Activated naive CD8-positive, alpha-beta T cell treated with anti-CD3 and anti-CD28 coated beads, Interleukin-2, amount 10 ng/mL, durations not matched to agents 7 days and 5 days (primary cell): ENCODE results near the gene POLR2F. TPM values are rescaled to one million over a fixed set of nuclear protein-coding genes. Genes with fewer than 3 reads are reported as not detected.
"Not testable (repeated sequence)": the region's sequence is repeated elsewhere in the genome, so short reads cannot be mapped to it uniquely, and the experiment has no call there.

ENCODE experiments used
- ATAC-seq: fragments of 150-1000 bp; cut with Tn5 transposase; one replicate; pipeline ENCODE4 v1.10.0; 2021; ENCODE audit warnings: low read depth, moderate library complexity
- POLR2A ChIA-PET: fragments of 350-600 bp; sonication (Branson Sonifier 250); formaldehyde crosslinking; loops from one replicate; lab custom pipeline; 2021; ENCODE audit warnings: antibody characterized with exemption; lab: Charles Lee
- DNase-seq: peaks from one replicate; pipeline ENCODE4 v3.0.0; 2021
- H3K27ac Mint-ChIP-seq: one replicate; pipeline ENCODE4 v1.8.0; 2022; ENCODE audit warnings: mild to moderate bottlenecking, mixed read lengths
- H3K27me3 Mint-ChIP-seq: one replicate; pipeline ENCODE4 v1.8.0; 2022; ENCODE audit warnings: mild to moderate bottlenecking, moderate library complexity, mixed read lengths
- H3K36me3 Mint-ChIP-seq: one replicate; pipeline ENCODE4 v1.8.0; 2021; ENCODE audit warnings: mild to moderate bottlenecking, mixed read lengths
- H3K4me1 Mint-ChIP-seq: one replicate; pipeline ENCODE4 v1.8.0; 2021; ENCODE audit warnings: mixed read lengths
- H3K4me3 Mint-ChIP-seq: one replicate; pipeline ENCODE4 v1.8.0; 2022; ENCODE audit warnings: mild to moderate bottlenecking, moderate library complexity, mixed read lengths
- H3K9me3 Mint-ChIP-seq: one replicate; pipeline ENCODE4 v1.8.0; 2021; ENCODE audit warnings: mixed read lengths
- total RNA-seq, 2 experiments: library from RNA; stranded (reverse); gene quantifications; one replicate each; pipeline ENCODE4 v1.2.3, GENCODE V29; 2021

The POLR2F gene
- total RNA-seq, 2 experiments from 2014 or later = 60.2 to 61.4 TPM

DNA sequence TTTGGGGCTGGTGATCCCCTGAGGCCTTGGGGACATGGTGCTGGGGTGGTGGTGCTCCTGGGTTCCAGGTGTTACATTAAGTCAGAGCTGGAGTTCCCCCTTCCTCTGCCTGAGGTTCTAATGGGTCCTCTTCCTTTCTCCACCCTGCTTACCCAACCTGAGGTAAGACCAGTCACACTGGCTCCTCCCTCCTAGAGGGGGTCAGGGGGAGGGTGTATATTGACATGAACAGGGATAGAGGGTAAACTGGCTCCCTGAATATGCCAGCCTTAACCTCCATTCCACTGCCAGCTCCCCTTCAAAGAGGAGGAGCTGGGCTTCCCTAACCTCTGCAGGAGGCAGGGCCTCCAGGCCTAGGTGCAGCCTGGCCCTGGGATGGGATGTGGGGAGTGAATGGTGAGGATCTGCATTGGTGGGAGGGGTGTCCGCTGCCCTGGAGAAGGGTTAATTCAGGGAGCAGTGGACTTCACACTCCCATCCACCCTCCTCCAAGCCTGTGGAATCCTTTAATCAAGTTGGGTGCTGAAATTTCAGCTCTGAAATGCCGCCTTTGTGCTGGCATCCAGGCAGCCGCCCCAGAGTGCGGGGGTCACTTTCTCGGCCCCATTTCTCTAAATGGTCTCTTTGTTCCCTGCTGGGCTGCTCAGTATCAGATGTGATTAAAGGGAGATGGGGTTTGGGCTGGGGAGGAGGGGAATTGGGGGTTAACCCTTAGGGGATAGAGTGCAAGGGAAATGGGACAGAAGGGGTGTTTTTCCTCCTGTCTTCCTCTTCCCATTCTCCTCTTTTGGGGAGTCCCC lies 15.2 kb downstream of the POLR2F start:
- Mint-ChIP-seq H3K36me3 (peaks cover 9% of the 10 kb centered on the region), H3K4me3 (no peak overlapping the region), H3K27me3 (no peaks in the 10 kb centered on the region), H3K4me1 (peaks cover 4% of the 10 kb centered on the region), H3K27ac (no peak overlapping the region), H3K9me3 (no peaks in the 10 kb centered on the region)
- DNase-seq (no peak), ATAC-seq (no peak)
- POLR2A ChIA-PET = no interaction called here

DNA sequence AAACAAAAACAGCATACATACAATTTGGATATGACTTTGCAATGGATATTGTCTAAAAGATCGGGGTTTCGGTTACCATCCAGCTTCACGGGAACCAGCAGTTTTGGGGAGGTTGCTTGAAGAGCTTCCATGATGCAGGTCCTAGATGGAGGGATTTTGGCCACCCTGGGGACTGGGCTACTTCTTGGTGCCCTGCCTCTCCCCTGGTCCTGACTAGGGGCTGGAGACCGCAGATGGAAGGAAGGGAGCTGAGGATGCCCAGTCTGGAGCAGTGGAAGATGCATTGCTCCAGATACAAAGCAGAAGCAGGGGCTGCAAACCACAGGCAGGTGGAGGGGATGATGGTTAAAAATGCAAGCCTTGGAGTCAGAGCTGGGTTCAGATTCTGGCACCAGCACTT lies 17.4 kb downstream of the POLR2F start:
- no peak for DNase-seq
- Mint-ChIP-seq H3K27me3 (no peaks in the 10 kb centered on the region), H3K9me3 (no peaks in the 10 kb centered on the region), H3K4me3 (no peak overlapping the region), H3K36me3 (peaks cover 9% of the 10 kb centered on the region), H3K4me1 (peaks cover 3% of the 10 kb centered on the region), H3K27ac (no peak overlapping the region)
- no peak for ATAC-seq
- POLR2A ChIA-PET = interaction anchor here (0.7 to 1.1 kb wide), 2 partner anchors 21 to 22 kb away, joined by 3 read pairs; no protein-coding TSS in a partner anchor

DNA sequence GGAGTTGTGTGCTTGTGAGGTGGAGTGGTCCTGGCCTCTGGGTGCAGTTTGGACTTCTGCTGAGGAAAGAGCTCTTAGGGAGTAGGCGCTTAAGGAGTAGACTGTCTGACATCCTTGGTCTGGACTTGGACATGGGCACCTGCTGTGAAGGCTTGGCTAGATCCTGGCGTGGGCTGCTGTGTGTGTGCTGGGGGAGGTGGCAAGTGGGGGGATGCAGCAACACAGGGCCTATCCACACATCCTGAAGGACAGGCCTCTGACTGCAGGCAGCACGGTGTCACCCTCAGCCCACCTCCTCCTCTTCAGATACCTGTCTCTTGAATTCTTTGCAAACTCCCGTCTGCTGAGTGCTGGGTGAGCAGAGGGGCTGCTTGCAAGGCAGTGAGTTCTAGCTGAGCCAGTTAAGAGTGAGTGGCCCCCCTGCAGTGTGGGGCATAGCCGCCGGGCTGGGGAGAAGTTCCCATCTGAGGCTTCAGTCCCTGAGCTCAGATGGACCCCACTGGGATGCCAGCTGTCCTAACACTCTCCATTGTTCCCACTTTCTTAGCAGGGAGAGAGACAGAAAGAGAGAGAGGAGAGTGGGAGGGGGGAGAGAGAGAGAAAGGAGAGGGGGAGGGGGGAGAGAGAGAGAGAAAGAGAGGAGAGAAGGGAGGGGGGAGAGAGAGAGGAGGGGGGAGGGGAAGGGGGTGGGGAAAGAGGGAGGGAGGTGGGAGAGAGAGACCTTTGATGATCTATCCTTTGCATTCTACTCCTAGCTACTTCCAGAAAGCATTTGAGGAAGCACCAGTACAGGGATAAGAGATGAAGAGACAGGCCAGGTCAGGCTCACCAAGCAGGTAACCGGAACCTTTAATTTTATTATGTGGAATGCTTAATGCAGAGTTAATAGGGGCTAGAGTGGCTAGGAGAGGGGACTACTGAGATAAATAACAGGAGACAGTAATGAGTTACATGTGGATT lies 18.3 kb downstream of the POLR2F start:
- Mint-ChIP-seq H3K36me3 (peaks cover 10% of the 10 kb centered on the region), H3K9me3 (no peaks in the 10 kb centered on the region), H3K4me3 (no peak overlapping the region), H3K27ac (no peak overlapping the region), H3K27me3 (no peaks in the 10 kb centered on the region), H3K4me1 (peaks cover 2% of the 10 kb centered on the region)
- POLR2A ChIA-PET = interaction anchor here (1.1 kb wide), 1 partner anchor 22 kb away, joined by 3 read pairs; no protein-coding TSS in a partner anchor
- ATAC-seq (no peak), DNase-seq (no peak)

DNA sequence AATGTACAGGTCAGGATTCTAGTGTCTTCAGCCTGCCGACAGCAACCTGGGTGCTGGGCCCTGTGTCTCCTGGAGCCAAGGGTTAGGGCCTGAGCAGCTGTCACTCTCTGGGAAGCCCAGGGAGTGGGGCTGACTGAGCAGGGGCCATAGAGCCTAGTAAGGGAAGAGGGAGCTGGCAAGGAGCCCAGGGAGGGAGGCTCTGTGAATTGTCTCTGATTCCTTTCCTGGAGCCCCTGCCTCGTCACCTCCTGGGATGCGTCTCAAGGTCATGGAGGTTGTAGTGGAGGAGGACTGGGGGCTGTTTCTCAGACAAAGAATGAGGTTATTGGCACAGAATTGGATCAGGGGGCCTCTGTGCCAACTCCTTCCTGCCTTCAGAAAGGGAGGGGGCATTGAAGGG lies 19.0 kb downstream of the POLR2F start:
- H3K27me3 Mint-ChIP-seq = no peaks in the 10 kb centered on the region
- no peak for DNase-seq
- no peak for ATAC-seq
- H3K36me3 Mint-ChIP-seq = peaks cover 9% of the 10 kb centered on the region
- no peak overlapping the region for H3K27ac Mint-ChIP-seq
- no peaks in the 10 kb centered on the region for H3K9me3 Mint-ChIP-seq
- no peak overlapping the region for H3K4me3 Mint-ChIP-seq
- POLR2A ChIA-PET = no interaction called here
- H3K4me1 Mint-ChIP-seq = peaks cover under 1% of the 10 kb centered on the region

DNA sequence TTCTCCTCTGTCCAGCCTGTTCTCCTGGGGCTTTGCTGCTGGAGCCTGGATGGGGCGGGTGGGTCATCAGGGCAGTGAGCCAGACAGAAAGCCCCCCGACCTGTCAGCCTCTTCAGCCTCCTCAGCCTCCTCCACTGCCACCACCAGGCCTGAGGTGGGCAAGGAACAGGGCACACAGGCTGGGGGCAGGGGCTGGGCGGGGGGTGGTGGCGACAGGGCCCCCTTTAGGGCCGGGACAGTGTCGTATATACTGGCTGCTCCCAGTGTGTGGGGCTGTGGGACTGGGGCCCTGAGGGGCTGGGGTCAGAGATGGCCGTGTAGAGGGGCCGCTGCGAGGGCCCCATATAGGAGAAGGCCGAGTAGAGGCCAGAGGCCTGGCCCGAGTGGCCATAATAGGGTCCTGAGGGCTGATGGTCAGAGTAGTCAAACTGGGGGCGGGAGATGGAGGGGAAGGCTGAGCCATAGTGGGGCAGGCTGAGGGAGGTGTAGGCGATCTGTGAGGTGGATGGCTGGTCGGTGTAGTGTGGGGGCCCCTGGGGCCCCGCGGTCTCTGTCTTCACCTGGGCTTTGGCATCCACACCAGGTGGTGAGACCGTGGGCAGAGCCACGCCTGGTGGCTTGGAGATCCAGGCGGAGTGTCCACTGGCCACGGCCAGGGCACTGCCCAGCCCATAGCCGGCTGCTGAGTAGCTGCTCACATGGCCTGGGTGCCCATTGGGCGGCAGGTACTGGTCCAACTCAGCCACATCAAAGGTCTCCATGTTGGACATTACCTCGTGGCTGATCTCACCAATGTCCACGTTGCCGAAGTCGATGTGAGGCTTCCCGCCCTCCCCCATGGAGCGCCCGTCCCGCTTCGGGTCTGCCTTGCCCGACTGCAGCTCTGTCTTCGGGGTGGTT lies 20.0 kb downstream of the POLR2F start:
- DNase-seq = no peak
- Mint-ChIP-seq H3K27me3 (no peaks in the 10 kb centered on the region), H3K4me3 (no peak overlapping the region), H3K4me1 (no peaks in the 10 kb centered on the region), H3K27ac (no peak overlapping the region), H3K9me3 (no peaks in the 10 kb centered on the region), H3K36me3 (peaks cover 9% of the 10 kb centered on the region)
- POLR2A ChIA-PET = no interaction called here
- ATAC-seq = no peak

DNA sequence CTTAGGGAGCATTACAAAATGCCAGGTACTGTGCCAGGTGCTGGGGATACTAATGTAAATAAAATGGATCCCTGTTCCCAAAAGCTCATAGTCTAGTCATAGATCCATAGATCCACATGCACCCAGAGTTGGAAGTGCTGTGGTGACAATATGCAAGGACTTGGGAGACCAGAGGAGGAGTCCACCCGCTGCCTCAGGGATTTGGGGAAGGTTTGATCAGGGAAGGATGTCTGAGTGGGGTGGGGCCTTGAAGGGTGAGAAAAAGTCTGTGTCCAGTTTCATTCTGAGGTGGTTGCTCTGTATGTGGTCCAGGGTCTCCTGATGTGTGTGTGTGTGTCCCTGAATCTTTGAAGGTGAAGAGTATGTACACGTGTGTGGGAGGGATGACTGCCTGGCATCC lies 21.7 kb downstream of the POLR2F start:
- H3K4me3 Mint-ChIP-seq = no peak overlapping the region
- no peak overlapping the region for H3K27ac Mint-ChIP-seq
- no peaks in the 10 kb centered on the region for H3K27me3 Mint-ChIP-seq
- ATAC-seq (no peak), DNase-seq (no peak)
- POLR2A ChIA-PET = no interaction called here
- peaks cover 2% of the 10 kb centered on the region for H3K36me3 Mint-ChIP-seq
- no peaks in the 10 kb centered on the region for H3K4me1 Mint-ChIP-seq
- no peaks in the 10 kb centered on the region for H3K9me3 Mint-ChIP-seq

DNA sequence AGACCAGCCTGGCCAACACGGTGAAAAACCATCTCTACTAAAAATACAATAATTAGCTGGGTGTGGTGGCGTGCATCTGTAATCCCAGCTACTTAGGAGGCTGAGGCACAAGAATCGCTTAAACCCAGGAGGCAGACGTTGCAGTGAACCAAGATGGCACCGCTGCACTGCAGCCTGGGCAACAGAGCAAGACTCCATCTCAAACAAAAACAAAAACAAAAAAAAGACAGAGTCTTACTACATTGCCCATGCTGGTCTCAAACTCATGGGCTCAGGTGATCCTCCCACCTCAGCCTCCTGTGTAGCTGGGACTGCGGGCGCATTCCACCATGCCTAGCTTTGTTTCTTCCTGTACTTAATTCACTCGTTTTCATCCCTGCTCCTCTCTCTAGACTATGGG lies 22.5 kb downstream of the POLR2F start:
- H3K27ac Mint-ChIP-seq, H3K9me3 Mint-ChIP-seq, H3K4me1 Mint-ChIP-seq, H3K27me3 Mint-ChIP-seq, H3K36me3 Mint-ChIP-seq, H3K4me3 Mint-ChIP-seq, DNase-seq, POLR2A ChIA-PET, ATAC-seq: not testable (repeated sequence)

DNA sequence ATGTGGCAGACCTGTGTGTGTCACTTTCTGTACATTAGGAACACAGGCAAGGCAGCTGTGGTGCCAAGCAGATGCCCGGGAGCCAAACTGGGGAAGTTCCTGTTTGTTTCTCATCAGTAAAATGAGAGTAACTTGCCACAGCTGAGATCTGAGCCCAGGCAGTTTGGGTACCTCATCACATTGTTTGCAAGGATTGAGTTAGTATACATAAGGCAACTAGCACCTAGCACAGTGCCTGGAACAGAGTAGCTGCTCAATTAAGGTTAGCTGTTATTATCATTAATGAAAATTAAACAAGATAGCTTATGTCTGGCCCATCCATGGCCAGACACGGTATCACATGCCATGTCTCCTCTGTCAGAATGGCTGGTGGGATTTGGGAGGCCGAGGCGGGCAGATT lies 23.0 kb downstream of the POLR2F start:
- POLR2A ChIA-PET = no interaction called here
- no peak overlapping the region for H3K27ac Mint-ChIP-seq
- H3K9me3 Mint-ChIP-seq = no peaks in the 10 kb centered on the region
- H3K27me3 Mint-ChIP-seq = no peaks in the 10 kb centered on the region
- peaks cover 2% of the 10 kb centered on the region for H3K36me3 Mint-ChIP-seq
- H3K4me1 Mint-ChIP-seq = no peaks in the 10 kb centered on the region
- no peak overlapping the region for H3K4me3 Mint-ChIP-seq
- DNase-seq (no peak), ATAC-seq (no peak)

DNA sequence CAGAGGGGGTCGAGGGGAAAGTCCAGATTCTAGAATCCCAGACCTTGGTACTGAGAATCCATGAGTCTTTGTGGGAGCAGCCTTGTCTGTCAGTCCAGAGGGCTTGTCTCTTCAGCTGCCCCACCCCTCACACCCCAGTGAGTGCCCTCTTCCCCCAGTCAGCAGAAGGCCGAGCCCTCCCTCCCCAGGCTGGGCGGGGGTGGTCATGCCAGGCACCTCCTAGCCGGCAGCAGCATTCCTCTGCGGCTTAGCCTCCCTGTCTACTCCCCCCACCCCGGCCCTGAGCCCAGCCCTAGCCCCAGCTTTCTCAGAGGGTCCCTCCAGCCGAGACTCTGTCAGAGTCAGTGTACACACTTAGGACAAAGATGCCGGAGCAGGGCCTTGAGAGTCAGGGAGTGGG lies 26.3 kb downstream of the POLR2F start:
- peaks cover 2% of the 10 kb centered on the region for H3K36me3 Mint-ChIP-seq
- POLR2A ChIA-PET = no interaction called here
- no peak overlapping the region for H3K27ac Mint-ChIP-seq
- H3K9me3 Mint-ChIP-seq = no peaks in the 10 kb centered on the region
- H3K4me3 Mint-ChIP-seq = no peak overlapping the region
- no peaks in the 10 kb centered on the region for H3K4me1 Mint-ChIP-seq
- no peak for ATAC-seq
- DNase-seq = no peak
- no peaks in the 10 kb centered on the region for H3K27me3 Mint-ChIP-seq

DNA sequence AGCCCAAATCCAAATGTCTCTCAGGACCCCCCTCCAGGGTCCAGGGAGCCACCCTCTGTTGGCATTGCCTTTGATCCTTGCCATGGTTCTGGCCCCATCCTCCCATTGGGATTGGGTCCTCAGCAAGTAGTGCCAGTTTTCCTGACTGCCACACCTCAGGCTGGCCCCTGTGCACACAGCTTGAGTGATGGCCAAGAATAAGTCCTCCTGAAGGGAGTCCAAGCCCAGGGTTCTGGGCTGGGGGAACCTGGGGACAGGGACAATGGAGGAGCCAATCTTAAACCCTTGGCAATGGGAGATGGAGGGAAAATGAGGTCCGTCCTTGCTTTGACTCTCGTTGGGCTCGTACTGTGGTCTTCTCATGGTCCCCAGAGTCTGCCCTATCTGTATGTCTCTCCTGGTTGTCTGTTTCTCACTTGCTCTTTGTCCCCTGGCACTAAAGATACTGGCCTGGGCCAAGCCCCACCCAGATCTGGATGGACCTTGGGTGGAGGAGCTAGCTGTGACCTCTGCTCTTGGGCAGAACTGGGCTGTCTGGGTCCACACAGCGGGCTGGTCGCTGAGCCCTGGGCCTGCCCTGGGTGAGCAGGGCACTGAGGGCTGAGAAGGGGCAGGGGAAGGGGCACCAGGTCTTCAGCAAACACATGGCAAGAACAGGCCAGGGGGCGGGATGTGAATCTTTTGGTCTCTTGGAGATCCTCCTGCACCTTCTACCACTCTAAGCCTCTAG lies 27.9 kb downstream of the POLR2F start:
- POLR2A ChIA-PET = no interaction called here
- ATAC-seq (no peak), DNase-seq (no peak)
- Mint-ChIP-seq H3K4me3 (no peak overlapping the region), H3K4me1 (no peaks in the 10 kb centered on the region), H3K27me3 (no peaks in the 10 kb centered on the region), H3K36me3 (no peaks in the 10 kb centered on the region), H3K9me3 (no peaks in the 10 kb centered on the region), H3K27ac (no peak overlapping the region)

DNA sequence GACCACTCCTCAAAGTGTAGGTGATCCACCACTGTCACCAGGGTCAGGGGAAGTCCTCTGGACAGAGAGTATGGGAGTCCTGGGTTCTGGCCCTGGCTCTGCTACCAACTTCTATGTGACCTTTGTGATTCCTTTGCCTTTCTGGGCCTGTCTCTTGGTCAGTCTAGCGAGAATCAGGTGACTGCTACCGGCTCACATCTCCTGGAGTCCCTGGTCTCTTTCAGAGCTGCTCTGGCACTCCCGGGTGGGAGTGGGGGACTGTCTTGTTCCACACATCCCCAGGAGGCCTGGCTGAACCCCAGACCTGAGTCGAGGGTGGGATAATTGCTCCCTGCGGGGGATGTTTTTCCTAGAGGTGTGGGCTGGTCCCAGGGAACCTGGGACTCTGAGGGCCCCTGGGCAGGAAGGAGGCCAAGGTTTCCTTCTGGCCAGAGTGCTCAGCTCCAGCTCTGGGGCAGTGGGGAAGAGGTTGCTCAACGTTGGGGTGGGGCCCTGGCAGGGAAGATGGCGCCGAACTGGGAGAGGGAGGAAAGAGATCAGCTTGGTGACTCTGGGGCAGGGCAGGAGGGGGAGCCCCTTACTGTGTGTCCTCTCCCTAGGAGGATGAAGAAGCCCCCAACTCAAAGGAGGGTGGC lies 28.8 kb downstream of the POLR2F start:
- ATAC-seq (no peak), DNase-seq (no peak)
- H3K4me1 Mint-ChIP-seq = no peaks in the 10 kb centered on the region
- no peaks in the 10 kb centered on the region for H3K27me3 Mint-ChIP-seq
- H3K27ac Mint-ChIP-seq = no peak overlapping the region
- H3K36me3 Mint-ChIP-seq = no peaks in the 10 kb centered on the region
- no peaks in the 10 kb centered on the region for H3K9me3 Mint-ChIP-seq
- no peak overlapping the region for H3K4me3 Mint-ChIP-seq
- POLR2A ChIA-PET = no interaction called here
